RPMI8226 (cell line): ENCODE measurements around the gene TEKT3.

ENCODE experiments used
- DNase-seq: peaks from one replicate; pipeline ENCODE4 v3.0.0-alpha.2; 2015

TEKT3 gene

GRCh38 chr17:15290605-15291004 lies 50.8 kb downstream of the TEKT3 start:
- DNase-seq, result no peak

GRCh38 chr17:15289285-15290183 lies 51.9 kb downstream of the TEKT3 start:
- DNase-seq, result no peak

- DNase-seq, result no peak
Measured at GRCh38 chr17:15288859-15289258, 52.5 kb downstream of the TEKT3 start.

- DNase-seq, result no peak
Measured at GRCh38 chr17:15287538-15288267, 53.7 kb downstream of the TEKT3 start.

GRCh38 chr17:15285466-15285865 lies 55.9 kb downstream of the TEKT3 start:
- DNase-seq, result no peak

GRCh38 chr17:15284537-15284936 lies 56.9 kb downstream of the TEKT3 start:
- no peak for DNase-seq

- DNase-seq, result no peak
Measured at GRCh38 chr17:15284107-15284506, 57.3 kb downstream of the TEKT3 start.

GRCh38 chr17:15281909-15282308 lies 59.5 kb downstream of the TEKT3 start:
- no peak for DNase-seq

- no peak for DNase-seq
Measured at GRCh38 chr17:15278924-15279477, 62.4 kb downstream of the TEKT3 start.

- no peak for DNase-seq
Measured at GRCh38 chr17:15278380-15278779, 63.0 kb downstream of the TEKT3 start.

- DNase-seq, result no peak
Measured at GRCh38 chr17:15274017-15274416, 67.4 kb downstream of the TEKT3 start.

GRCh38 chr17:15273141-15273793 lies 68.1 kb downstream of the TEKT3 start:
- no peak for DNase-seq

GRCh38 chr17:15271741-15272140 lies 69.7 kb downstream of the TEKT3 start:
- no peak for DNase-seq

GRCh38 chr17:15270628-15271381 lies 70.6 kb downstream of the TEKT3 start:
- no peak for DNase-seq

GRCh38 chr17:15269780-15270089 lies 71.7 kb downstream of the TEKT3 start:
- DNase-seq, result no peak

GRCh38 chr17:15269087-15269779 lies 72.2 kb downstream of the TEKT3 start:
- DNase-seq, result no peak

GRCh38 chr17:15268461-15268860 lies 72.9 kb downstream of the TEKT3 start:
- DNase-seq, result no peak

- DNase-seq, result no peak
Measured at GRCh38 chr17:15267996-15268395, 73.4 kb downstream of the TEKT3 start.

- DNase-seq, result no peak
Measured at GRCh38 chr17:15266325-15267125, 74.9 kb downstream of the TEKT3 start.

GRCh38 chr17:15265131-15265530 lies 76.3 kb downstream of the TEKT3 start, which contains the start of gene PMP22:
Gene PMP22, minus strand, starts transcription at chr17:15265326. Its CDS starts 4,599 bp downstream, at chr17:15260727.
- no peak for DNase-seq

GRCh38 chr17:15264542-15264941 lies 76.9 kb downstream of the TEKT3 start:
- no peak for DNase-seq
